HTR-8/SVneo (cell line): ENCODE results near the gene GLIS1.

ENCODE experiments used
- DNase-seq: peaks from one replicate; pipeline ENCODE4 v3.0.0; 2011; ENCODE audit warnings: low spot score, mixed read lengths; ENCODE audit not compliant: insufficient read length
- FAIRE-seq: peaks from 2 replicates; lab custom pipeline; 2011; peaks lifted over from hg19 to GRCh38; lab: Jason Lieb, UNC

Gene GLIS1

DNA sequence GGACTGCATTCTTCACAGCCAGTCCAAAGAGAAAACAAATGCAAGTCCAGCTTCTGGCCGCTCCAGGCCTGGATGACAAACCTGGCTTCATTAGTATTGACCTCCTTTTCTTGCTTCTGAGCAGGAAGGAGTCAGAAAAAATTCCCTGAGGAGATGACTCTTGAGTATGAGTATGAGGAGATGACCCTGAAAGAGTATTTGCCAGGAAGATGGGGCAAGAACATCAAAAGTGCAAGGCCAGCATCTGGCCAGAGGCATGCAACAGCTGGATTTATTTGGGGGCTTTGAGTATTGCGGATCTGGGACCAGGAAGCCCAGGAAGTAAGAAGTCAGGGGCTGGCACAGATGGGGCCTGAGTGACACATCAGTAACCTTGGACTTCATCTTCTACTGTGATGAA, 113.9 kb downstream of the GLIS1 start:
- FAIRE-seq (no peak), DNase-seq (no peak)

DNA sequence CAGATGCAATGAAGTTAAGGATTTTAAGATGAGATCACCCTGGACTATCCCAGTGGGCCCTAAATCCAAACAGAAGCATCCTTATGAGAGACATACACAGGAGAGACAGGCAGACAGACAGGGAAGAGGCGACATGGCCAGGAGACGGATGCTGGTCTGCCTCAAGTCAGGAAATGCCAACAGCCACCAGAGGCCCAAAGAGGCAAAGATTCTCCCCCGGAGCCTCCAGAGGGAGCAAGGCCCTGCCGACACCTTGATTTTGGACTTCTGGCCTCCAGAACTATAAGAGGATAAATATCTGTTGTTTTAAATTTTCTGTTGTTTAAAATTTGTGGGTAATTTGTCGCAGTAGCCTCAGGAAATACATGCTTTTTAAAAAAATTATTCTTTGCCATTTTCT, 116.4 kb downstream of the GLIS1 start:
- DNase-seq = no peak
- FAIRE-seq = no peak

DNA sequence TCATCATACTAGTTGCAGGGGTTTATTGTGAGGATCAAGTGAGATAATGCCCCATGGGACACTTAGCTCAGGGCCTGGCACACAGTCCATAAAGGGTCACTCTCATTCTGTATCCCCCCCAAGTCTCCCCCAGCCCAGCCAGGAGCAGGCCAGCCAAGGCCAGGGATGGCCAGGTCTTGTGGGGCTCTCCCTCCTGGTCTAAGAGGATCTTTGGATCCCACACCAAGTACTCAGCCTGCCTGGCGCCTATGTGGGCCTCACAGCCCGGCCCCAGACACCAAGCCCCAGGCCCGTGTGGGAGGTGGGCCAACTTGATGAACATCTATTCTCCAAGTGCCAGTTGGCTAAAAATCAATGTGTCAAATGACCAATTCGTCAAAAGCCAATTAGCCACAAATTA, 117.8 kb downstream of the GLIS1 start:
- FAIRE-seq (no peak), DNase-seq (no peak)

DNA sequence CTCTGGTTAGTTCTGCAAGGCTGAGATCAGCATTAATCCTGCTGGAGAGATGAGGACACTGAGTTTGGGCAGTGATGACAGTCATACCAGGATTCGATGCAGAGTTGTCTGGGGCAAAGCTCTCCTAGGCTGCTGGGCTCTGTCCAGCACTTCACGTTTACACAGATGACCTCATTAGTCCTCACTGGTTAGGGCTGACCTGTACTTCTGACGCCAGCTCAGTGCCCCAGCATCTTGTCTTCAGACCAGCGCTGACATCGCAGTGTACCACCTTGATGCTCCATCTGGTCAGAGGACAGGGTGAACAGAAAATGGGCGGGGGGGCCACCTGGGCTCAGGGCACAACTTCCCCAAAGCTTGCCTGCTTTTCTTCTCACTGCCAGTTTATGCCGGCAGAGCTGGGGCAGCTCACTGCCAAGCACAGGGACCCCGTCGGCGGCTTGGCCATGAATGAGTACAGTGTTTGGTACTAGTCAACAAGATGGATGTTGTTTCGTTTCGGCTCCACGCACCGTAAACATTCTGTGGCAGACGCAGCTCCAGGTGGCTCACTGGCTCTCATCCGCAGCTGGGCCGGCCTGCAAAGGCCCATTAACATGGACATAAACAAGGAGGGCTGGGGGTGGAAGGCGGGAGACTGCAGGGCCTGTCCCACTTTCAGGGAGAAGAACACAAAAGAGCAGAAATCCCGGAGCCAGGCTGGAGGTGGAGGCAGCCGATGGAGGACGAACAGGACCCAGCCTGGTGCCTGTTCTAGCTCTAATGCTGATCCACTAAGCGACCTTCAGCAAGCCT, 118.7 kb downstream of the GLIS1 start:
- no peak for FAIRE-seq
- DNase-seq = no peak

DNA sequence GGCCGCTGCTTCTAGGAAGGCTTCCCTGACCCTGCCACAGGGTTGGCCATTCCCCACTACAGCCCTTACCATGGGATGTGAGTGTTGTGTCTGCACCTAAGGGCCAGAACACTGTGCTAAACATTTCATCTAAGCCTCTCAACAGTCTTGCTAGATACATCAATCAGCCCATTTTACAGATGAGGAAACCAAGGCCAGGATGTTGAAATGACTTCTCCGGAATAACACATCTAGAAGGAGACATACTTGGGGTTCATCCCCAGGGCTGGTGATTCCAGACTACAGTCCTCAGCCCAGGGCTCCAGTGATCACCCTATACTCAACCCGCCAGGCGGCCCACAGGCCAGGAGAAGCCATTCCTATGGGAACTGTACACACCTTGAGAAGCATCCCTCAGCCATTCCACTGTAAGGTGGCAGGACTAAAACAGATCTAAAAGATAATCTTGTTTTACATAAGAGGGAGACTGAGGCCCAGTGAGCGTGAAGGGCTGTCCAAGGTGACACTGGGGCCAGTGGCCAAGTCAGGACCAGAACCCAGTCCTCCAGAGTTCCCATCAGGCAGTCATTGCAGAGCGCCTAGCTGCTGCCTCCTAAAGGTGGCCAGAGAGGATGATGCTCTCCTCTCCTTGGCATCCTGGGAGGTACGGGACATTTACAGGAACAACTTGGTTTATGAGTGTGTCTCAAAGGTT, 119.5 kb downstream of the GLIS1 start:
- no peak for DNase-seq
- no peak for FAIRE-seq

DNA sequence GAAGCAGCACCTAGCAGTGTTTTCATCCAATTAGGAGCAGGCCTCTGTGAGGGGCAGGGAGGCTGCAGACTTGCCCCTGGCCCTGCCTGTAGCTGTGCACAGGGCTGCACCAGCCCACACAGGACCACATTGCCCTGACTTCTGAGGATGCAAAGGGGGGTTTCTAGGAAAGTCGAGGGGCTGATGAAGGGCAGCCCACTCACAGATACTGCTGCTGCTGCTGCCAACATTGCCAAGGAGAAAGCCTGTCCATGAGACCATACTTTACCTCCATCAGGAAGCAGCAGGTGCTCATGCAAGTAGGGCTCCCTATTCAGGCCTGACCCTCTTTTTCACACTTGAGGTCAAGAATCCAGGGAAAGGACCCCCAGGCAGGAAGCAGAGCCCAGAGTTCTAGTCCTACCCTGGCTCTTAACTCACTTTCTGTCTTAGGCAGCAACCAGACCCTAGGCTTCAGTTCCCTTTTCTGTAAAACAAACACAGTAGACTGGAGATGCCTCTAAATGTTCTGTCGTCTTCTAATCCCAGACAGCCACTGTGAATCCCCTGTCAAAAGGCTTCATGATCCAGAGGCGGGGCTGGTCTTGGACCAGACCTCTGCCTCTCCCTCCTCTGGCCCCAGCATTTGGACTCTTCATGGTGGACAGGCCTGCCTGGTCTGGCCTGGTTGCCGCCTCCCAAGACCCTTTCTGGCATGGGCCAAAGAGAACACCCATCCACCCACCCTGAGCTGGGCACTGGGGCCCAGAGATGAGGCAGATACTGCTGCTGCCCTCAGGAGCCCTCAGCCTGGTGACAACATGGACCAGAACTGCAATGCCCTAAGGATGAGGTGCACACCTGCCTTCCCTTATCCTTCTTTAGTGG, 120.2 kb downstream of the GLIS1 start:
- no peak for DNase-seq
- no peak for FAIRE-seq

DNA sequence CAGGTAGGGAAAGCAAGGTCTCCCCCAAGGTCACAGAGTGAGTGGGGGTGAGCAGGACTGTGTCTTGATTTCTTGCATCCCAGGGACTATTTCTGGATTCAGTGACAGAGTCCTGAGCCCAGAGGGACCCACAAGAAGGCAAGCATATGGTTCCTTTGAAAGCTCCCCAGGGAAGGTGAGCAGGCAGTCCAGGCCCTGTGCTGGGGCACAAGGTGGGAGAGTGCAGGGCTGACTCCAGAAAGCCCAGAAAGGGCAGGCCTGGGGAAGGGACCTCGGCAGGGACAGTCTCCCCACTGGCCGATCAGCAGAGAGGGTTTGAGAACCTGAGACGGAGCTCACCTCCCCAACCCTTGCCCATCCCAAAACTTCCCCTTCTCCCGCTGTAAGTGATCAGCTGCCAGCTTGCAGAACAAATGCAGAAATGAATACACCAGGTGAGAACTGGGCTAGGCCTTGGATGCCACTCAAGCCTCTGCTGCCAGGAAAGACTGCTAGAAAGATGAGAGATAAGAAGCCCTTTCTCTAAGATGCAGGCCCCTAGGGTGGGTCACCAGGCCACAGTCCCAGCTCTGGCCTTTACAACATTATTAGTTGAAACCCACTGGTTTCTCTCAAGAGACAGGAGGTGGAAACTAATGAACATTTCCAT, 121.0 kb downstream of the GLIS1 start:
- DNase-seq (no peak), FAIRE-seq (no peak)

DNA sequence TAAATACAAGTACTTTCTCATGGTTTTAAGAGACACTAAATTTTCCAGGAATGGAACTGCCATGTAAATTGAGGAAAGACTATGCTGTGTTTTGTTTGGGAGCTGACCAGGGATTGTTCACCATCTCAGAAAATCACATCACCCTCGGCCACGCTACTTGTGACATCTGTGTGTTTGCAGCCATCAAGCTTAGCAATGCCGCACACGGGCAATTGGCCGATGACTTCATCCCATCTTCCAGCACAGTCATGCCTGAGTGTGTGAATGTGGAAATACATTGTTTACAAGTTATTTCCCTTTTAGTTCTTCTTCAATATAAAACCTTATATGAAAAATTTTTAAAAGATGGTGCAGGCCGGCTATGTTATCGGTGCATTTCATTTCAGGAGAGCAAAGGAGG, 121.6 kb downstream of the GLIS1 start:
- no peak for FAIRE-seq
- no peak for DNase-seq

DNA sequence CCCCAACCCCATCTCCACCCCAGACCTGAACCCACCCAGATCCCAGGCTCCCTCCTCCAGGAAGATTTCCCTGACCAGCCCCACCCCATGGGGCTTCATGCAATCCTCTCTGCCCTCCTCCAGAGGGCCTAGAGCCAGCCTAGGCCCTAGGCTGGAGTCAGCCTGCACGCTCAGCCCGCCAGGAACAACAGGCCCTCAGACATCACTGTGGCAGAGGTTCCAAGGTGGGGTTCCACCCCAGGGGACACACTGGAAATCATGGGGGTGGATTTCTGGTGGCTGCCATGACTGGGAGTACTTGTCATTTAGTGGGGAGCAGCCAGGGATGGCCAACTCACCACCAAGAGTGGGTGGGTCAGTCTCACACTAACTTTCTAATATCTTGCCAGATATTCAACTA, 122.0 kb downstream of the GLIS1 start:
- DNase-seq = no peak
- no peak for FAIRE-seq

DNA sequence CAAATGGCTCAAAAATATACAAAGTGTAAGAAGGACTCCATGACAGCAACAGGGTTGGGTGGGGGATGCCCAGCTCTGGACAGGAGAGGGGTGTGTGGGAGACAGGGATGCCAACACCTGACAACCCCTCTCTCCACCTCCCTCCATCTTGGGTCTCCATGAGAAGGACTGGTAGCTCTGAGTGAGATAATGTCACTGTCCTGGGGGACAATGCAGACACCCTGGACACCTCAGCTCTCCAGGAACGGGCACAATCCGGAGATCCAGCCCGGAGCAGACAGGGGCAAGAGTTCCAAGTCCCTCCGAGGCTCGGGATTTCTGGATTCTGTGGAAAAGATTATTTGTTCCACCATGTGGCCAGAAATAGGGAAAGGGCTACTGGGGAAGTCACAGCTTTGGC, 122.5 kb downstream of the GLIS1 start:
- DNase-seq = no peak
- no peak for FAIRE-seq

DNA sequence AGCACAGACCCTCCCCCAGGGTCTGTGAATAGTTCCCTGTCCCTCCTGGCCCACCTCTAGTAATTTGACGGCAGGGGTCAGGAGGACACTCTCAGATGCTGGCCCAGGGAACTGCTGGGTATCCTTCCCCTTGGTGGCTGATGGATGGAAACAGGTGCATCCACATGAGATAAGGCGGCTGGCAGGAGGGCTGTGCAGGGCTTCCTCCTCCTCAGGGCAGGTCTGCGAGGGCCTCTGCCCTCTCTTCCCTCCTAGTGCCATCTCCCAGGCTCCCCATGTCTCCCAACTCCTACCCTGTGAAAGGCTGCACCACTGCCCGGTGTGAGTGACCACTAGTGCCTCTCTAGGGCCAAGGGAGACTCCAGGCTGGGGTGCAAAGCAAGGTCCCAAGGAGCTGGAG, 123.9 kb downstream of the GLIS1 start:
- FAIRE-seq (no peak), DNase-seq (no peak)

DNA sequence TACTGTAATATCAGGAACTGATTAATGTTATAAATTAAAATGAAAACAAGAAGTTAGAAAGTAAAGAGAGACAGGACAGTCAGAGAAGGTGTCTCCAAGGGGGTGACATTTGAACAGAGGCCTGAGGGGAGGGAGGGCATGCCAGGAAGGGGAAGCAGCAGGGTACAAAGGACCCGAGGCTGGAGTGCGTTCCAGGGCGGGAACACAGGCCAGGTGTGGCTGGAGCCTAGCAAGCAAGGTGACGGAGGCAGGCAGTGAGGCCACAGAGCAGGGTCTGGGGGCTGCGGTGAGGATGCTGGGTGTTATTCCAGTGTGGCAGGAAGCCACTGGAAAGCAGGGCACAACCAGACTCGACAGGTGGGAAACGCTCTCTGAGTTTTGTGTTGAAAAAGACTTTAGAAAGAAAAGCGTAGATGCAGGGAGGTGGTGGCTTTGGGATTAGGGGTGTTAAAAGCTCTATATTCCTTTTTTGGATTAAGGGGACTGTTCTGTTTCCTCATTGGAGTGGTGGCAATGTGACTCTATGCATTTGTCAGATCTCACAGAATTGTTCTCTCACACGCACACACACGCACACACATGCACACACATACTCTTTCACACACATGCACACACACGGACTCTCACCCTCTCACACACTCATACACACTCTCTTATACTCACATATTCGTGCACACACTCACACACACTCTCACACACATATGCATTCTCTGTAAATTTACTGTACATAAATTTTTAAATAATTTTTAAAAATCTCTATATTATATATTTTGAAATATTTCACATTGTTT, 124.5 kb downstream of the GLIS1 start:
- FAIRE-seq = no peak
- DNase-seq = no peak

DNA sequence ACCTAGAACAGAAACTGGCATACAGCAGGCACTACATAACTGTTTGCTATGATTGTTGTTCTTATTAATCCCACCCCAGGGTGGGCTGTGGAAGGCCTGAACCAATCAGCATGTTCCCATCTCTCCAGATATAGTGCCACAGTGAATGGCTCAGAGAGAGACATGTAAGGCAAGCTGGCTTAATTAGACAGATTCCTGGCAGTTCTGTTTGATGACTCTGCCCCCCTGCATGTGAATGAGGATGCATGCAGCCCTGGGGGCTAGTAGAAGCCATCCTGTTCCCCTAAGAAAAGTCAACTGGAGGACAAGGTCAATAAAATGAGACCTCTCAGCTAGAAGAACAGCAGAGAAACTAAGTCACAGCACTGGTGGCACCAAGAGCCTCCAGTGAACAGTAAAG, 130.3 kb downstream of the GLIS1 start:
- FAIRE-seq (no peak), DNase-seq (no peak)

DNA sequence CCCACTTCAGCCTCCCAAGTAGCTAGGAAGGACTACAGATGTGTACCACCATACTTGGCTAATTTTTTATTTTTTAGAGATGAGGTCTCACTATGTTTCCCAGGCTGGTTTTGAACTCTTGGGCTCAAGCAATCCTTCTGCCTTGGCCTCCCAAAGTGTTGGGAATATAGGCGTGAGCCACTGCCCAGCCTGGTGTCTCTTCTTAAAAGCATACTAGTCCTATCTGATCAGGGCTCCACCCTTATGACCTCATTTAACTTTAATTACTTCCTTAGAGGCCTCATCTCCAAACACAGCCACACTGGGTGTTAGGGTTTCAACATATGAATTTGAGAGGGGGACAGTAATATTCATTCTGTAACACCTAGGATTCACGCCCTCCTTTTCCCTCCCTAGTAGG, 130.9 kb downstream of the GLIS1 start:
- FAIRE-seq = no peak

DNA sequence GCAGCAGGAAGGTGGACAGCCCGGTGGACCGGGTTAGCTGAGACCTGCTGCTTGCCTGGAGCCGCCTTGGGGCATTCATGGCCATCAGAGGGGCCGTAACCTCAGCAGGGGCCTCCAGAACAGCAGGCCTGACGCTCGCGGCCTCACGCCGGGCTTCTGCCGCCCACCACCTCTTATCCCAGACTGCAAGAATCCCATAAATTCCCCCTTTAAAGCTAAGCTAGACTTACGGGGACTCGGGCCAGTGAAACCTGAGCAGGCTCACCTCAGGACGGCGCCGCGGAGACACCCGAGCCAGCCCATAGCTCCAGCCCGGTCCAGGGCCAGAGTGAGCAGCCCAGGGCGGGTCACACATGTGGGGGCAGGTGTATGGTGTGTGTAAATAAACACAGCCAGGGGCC, 132.3 kb downstream of the GLIS1 start:
- no peak for FAIRE-seq
- no peak for DNase-seq

More for the DNA sequence above, 130.9 kb downstream of the GLIS1 start:
- no peak for DNase-seq

DNA sequence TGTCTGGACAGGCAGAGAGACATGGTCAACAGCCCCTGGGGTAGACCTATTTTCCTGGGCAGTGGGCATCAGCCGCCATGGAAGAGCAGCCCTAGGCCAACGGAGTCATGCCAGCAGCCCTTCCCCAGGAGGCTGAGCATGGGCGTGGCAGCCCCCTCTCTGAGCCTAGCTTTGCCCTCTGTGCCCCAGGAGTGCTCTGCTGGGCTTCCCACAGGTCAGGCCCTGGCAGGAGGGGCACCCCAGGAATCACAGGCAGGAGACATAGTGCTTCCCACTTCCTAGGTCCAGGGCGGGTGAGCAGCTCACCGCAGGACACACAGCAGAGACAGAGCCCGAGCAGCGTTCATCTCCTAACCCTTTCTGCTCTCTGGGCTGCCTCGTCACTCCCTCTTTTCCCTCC, 132.8 kb downstream of the GLIS1 start:
- no peak for FAIRE-seq
- DNase-seq = no peak

DNA sequence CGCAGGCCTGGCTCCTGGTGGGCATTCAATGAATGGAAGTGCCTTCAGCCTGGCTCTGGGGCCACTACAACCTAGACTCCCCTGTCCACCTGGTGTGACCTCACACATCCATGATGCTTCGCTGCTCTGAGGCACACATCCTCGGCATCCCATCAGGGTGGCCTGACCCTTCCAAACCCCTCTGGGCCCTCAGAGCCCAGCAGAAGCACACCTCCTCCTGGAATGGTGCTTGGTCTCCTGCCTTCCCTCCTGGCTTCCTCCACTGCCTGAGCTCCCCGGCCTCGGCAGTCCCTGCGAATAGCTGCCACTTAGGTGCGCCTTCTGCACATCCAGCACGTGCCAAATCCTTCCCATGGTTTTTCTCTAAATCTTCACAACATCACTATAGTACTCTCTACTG, 133.8 kb downstream of the GLIS1 start:
- FAIRE-seq (no peak), DNase-seq (no peak)

DNA sequence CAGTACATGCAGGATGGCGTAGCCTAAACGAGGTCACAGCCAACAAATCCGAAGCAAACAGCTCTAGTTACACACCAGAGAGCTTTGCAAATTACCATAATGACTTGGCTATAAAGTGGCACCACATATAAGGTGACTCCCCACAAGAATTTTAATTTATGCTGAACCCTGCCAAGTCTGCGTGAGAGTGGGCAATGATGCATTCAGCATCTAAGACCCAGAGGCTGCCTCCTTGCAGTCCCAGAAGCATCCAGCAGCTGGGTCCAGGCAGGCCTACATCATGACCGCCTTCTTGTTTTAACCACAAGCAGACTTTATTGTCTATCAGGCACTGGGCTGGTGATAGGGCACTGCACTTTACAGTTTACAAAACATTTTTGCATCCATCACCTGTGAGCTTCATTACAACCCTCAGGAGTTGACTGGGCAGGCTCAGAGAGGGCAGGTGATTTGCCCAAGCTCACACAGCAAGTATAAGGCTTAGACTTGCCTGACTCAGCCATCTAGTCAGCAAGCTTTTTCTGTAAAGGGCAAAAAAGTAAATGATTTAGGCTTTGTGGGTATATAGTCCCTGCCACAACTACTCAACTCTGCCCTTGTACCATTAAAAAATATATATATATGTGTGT, 134.6 kb downstream of the GLIS1 start:
- DNase-seq (no peak), FAIRE-seq (no peak)

DNA sequence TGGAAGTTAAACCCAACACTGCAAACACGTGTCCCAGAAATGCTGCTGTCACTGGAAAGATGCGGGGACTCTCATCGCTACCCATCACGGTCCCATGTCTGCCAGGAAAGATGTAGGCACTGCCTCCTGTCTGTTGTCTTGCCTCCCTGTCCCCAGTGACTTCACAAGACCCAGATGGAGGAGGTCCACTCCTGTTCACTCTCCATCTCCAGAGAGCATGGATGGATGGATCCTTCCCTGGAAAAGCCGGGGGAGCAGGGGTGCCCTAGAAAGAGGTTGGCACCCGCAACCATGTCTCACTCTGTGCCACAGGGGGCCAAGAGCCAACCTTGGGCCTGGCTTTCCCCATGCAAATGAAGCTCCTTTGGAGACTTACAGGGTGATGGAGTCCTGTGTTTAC, 135.5 kb downstream of the GLIS1 start:
- FAIRE-seq = no peak
- no peak for DNase-seq
